HEK293T (cell line): ENCODE data around the gene PREX1.

Experiments used
- ARNT ChIP-seq: fragments of 450-650 bp; IDR thresholded peaks from 2 replicates; pipeline ENCODE4 v1.6.1; 2017; ENCODE audit warnings: mild to moderate bottlenecking
- ELF4 ChIP-seq: fragments of 450-650 bp; IDR thresholded peaks from 2 replicates; pipeline ENCODE4 v1.6.1; 2017; ENCODE audit warnings: antibody characterized with exemption
- FOXA1 ChIP-seq: fragments of 450-650 bp; IDR thresholded peaks from 2 replicates; pipeline ENCODE4 v1.6.1; 2016; ENCODE audit warnings: mild to moderate bottlenecking
- FOXM1 ChIP-seq: fragments of 450-650 bp; IDR thresholded peaks from 2 replicates; pipeline ENCODE4 v1.6.1; 2017; ENCODE audit warnings: mild to moderate bottlenecking, borderline replicate concordance
- HDGF ChIP-seq: fragments of 450-650 bp; IDR thresholded peaks from 2 replicates; pipeline ENCODE4 v1.6.1; 2017; ENCODE audit warnings: antibody characterized with exemption, borderline replicate concordance
- LEF1 ChIP-seq: fragments of 450-650 bp; IDR thresholded peaks from 2 replicates; pipeline ENCODE4 v1.6.1; 2017; ENCODE audit warnings: mild to moderate bottlenecking, borderline replicate concordance
- NFRKB ChIP-seq: fragments of 450-650 bp; IDR thresholded peaks from 2 replicates; pipeline ENCODE4 v1.6.1; 2016; ENCODE audit warnings: mild to moderate bottlenecking, moderate library complexity
- SP1 ChIP-seq: fragments of 450-650 bp; IDR thresholded peaks from 2 replicates; pipeline ENCODE4 v1.6.1; 2017
- SUZ12 ChIP-seq: fragments of 450-650 bp; IDR thresholded peaks from 2 replicates; pipeline ENCODE4 v1.6.1; 2016; ENCODE audit warnings: mild to moderate bottlenecking
- TARDBP ChIP-seq: fragments of 450-650 bp; IDR thresholded peaks from 2 replicates; pipeline ENCODE4 v1.6.1; 2016
- ZNF384 ChIP-seq: fragments of 450-650 bp; IDR thresholded peaks from 2 replicates; pipeline ENCODE4 v1.6.1; 2016

- TF ChIP-seq ZNF384 = no peak
- no peak for TF ChIP-seq NFRKB
- no peak for TF ChIP-seq SP1
- no peak for TF ChIP-seq TARDBP
- TF ChIP-seq FOXM1 = no peak
- TF ChIP-seq LEF1 = no peak
- TF ChIP-seq ARNT = no peak
- TF ChIP-seq HDGF = no peak
- no peak for TF ChIP-seq FOXA1
- TF ChIP-seq SUZ12 = no peak
- TF ChIP-seq ELF4 = no peak
These were observed 117.3 kb downstream of the PREX1 start for GRCh38 chr20:48710341-48711043.
